Thymus (tissue), 11 donors: ENCODE measurements around the gene UBE2G2. TPM values are rescaled to one million over a fixed set of nuclear protein-coding genes. Genes with fewer than 3 reads are reported as not detected.

Experiments used
- DNase-seq, 9 donors: peaks; one replicate each; pipeline ENCODE4 v3.0.0-alpha.2; 2013; ENCODE audit warnings: low spot score in 9 of 9, low read depth in 6 of 9, missing footprints in 1 of 9
- H3K27ac ChIP-seq, 2 donors: one replicate each; pipeline ENCODE4 v1.5.1; 2013; ENCODE audit warnings: control low read depth in 1 of 2, low read depth in 1 of 2, low read length in 1 of 2, mild to moderate bottlenecking in 1 of 2, moderate library complexity in 1 of 2
- H3K27me3 ChIP-seq, 2 donors: one replicate each; pipeline ENCODE4 v1.5.1; 2013; ENCODE audit warnings: low read length in 1 of 2; ENCODE audit not compliant: control insufficient read depth in 2 of 2, insufficient read depth in 1 of 2
- H3K36me3 ChIP-seq, 2 donors: one replicate each; pipeline ENCODE4 v1.5.1; 2013; ENCODE audit warnings: low read length in 1 of 2, mild to moderate bottlenecking in 1 of 2, moderate library complexity in 1 of 2; ENCODE audit not compliant: control insufficient read depth in 2 of 2, insufficient read depth in 2 of 2
- H3K4me1 ChIP-seq, 2 donors: one replicate each; pipeline ENCODE4 v1.5.1; 2013; ENCODE audit warnings: low read length in 2 of 2; ENCODE audit not compliant: control insufficient read depth in 2 of 2, insufficient read depth in 2 of 2
- H3K4me3 ChIP-seq, 2 donors: one replicate each; pipeline ENCODE4 v1.5.1; 2013; ENCODE audit warnings: low read length in 2 of 2, control low read depth in 1 of 2, mild to moderate bottlenecking in 1 of 2
- H3K9me3 ChIP-seq, 2 donors: one replicate each; pipeline ENCODE4 v1.5.1; 2013; ENCODE audit warnings: low read length in 1 of 2, mild to moderate bottlenecking in 1 of 2; ENCODE audit not compliant: control insufficient read depth in 2 of 2, insufficient read depth in 1 of 2
- WGBS: extraction: QIAGEN DNeasy Blood & Tissue Kit; methylation state at CpG from one replicate; pipeline ENCODE4 v1.1.7; 2013; 5-methylcytosine and 5-hydroxymethylcytosine counted together
- polyA plus RNA-seq: library from polyadenylated mRNA; stranded (reverse); fragments of 200-250 nt; gene quantifications from one replicate; pipeline ENCODE4 v1.2.3, GENCODE V29; 2013
- total RNA-seq: library from RNA; stranded (reverse); fragments of 120-200 nt; gene quantifications from one replicate; pipeline ENCODE4 v1.2.4, GENCODE V29; 2013
- donor health status: healthy.

Gene UBE2G2
- total and polyA plus RNA-seq, 2 donors = 32.8 to 67.6 TPM

DNA sequence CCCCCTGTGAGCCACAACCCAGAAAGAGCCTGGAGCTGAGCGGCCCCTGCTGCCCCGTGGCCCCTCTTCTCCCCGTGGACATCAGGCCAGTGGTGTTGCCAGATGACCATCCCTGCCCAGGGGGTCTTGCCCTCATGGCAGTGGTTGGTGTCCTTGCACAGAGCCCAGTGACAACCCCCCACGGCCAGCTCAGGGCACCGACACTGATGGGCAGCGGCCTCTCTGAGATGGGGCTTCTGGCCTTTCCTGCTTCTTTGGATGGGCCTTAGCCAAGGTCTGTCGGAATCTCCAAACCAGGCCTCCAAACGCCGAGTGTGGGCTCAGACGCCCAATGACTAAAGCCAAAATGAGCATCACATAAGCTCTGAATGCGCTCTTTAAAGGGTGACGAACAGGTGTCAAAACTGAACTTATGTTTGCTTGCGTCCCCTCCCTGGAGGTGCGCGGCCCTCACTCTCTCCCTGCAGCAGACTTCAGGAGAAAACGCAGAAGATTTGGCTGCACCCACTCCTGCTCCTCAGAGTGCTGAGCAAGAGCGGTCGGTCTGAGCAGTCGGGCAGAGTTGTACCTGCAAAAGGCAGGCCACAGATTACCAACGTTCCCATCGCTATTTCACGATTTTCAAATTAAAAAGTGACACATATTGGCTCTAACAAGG is 41.9 kb downstream of the UBE2G2 start:
- Histone ChIP-seq H3K36me3 (no peaks in the 10 kb centered on the region), H3K9me3 (no peaks in the 10 kb centered on the region), H3K4me3 (no peak overlapping the region), H3K4me1 (no peaks in the 10 kb centered on the region), H3K27me3 (no peaks in the 10 kb centered on the region), H3K27ac (no peak overlapping the region)
- DNase-seq = no peak
- 94% methylated on average over 22 of the region's 22 CpGs for WGBS

DNA sequence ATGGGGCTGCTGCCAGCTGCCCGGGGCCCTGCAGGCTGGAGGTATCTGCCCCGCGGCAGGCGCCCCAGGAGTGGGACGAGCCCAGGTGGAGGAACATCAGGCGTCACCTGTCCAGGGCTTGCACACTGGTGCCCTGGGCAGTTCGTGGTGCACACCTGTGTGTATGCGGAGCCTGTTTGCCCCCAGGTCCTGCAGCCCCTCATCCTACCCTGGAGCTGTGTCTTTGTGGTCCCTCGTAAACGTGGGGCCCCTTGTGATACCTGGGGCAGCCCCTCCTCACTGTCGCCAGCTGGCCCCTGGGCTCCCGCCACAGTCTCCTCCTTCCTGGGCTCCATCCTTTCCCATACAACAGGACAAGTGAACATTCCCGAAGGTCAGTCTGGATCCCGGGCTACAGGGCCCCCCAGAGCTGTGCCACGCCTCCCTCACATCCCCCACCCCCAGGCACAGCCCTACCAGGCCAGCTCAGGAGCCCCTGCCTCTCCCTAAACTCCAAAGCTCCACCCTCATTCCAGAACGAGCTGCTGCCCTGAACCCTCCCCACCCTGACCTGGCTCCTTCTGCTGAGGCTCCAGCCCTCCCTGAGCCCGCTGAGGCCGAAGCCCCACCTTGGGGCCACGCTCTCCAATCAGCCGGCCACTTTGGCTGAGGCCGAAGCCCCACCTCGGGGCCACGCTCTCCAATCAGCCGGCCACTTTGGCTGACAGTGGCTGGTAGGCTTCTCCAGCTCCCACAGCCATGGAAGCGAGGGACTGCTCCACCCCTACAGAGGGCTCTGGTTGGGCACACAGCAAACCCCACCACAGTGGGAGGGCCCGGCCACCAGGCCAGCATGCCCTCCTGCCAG is 42.6 kb downstream of the UBE2G2 start:
- Histone ChIP-seq H3K27ac (no peak overlapping the region), H3K9me3 (no peaks in the 10 kb centered on the region), H3K27me3 (no peaks in the 10 kb centered on the region), H3K36me3 (no peaks in the 10 kb centered on the region), H3K4me1 (no peaks in the 10 kb centered on the region), H3K4me3 (no peak overlapping the region)
- DNase-seq = no peak
- 90% methylated on average over 26 of the region's 26 CpGs for WGBS

DNA sequence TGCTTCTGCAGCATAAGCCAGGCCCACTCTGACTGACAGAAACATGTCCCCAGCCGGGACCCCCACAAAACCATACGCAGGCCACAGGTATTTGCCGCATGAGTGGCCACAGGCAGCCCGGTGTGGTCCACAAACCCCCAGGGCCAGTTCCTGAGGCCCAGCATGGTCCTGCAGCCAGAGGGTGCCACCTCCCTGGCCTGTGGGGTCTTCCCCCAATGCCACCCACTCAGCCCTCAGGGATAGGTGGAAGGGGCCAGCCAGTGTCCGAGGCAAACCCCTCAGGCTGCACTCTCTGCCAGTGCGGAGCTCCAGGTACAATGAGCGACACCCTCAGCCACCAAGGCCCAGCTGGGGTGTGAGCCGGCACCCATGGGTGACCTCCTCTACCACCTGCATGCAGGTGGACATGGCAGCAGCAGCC is 43.5 kb downstream of the UBE2G2 start:
- Histone ChIP-seq H3K27me3 (no peaks in the 10 kb centered on the region), H3K9me3 (no peaks in the 10 kb centered on the region), H3K4me1 (no peaks in the 10 kb centered on the region), H3K36me3 (no peaks in the 10 kb centered on the region), H3K27ac (no peak overlapping the region), H3K4me3 (no peak overlapping the region)
- 97% methylated on average over 8 of the region's 8 CpGs for WGBS
- DNase-seq = no peak

DNA sequence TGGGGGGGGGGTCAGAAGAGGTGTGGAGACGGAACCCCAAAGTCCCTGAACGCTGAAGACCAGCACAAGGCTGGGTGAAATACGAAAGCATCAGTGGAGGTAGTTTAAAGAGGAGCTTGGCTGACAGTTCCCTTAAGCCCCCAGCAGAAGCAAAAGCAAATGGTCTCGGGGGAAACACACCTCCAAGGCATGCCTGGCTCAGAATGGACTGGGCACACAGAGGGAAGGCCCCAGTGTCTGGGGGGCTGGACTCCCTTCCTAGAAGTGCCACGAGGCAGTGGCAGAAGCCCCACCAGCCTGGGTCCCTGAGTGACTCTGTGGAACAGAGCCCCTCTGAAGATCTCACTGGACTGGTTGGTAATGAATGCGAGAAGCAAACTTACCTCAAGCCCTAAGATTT is 43.9 kb downstream of the UBE2G2 start:
- no peaks in the 10 kb centered on the region for H3K27me3 ChIP-seq

DNA sequence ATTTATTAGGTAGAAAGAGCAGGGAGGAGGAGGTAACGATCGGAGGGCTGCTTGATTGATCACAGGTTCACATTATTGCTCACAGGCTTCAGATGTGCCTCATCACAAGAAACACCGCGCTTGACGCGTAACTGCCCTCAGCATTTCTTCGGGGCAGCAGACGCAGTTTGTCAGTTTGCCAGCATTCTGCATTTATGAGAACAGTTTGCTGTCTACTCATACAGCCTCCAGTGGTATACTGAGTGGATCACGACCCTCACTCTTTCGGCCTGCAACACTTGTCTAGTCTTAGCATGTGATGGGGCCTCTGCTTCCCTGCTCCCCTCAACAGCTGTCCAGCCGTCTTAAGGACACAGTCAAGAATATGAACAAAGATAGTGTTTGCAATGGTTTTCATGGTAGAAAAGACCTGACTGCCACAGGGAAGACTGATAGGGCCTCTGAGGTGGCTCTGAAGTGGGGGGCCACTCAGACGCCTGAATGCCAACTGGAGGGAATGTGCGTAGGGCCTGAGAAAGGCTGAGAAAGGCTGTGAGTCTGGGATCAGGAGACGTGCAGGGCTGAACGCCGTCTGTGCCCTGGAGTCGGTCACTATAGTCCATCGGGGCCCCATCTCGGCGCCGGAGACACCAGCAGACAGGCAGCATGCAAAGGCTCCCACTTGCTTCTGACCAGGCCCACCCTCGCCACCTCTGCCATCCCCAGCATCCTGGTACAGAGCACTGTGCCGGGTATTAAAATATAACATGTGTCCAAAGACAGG is 45.0 kb downstream of the UBE2G2 start:
- Histone ChIP-seq H3K27me3 (no peaks in the 10 kb centered on the region), H3K9me3 (no peaks in the 10 kb centered on the region), H3K27ac (no peak overlapping the region), H3K4me3 (no peak overlapping the region), H3K36me3 (no peaks in the 10 kb centered on the region), H3K4me1 (no peaks in the 10 kb centered on the region)
- DNase-seq = no peak
- 91% methylated on average over 23 of the region's 23 CpGs for WGBS

More for the DNA sequence above, 43.9 kb downstream of the UBE2G2 start:
- no peaks in the 10 kb centered on the region for H3K4me1 ChIP-seq
- no peak for DNase-seq
- no peaks in the 10 kb centered on the region for H3K9me3 ChIP-seq
- no peak overlapping the region for H3K4me3 ChIP-seq
- no peaks in the 10 kb centered on the region for H3K36me3 ChIP-seq
- no peak overlapping the region for H3K27ac ChIP-seq
- whole genome bisulfite sequencing = 95% methylated on average over 6 of the region's 6 CpGs

DNA sequence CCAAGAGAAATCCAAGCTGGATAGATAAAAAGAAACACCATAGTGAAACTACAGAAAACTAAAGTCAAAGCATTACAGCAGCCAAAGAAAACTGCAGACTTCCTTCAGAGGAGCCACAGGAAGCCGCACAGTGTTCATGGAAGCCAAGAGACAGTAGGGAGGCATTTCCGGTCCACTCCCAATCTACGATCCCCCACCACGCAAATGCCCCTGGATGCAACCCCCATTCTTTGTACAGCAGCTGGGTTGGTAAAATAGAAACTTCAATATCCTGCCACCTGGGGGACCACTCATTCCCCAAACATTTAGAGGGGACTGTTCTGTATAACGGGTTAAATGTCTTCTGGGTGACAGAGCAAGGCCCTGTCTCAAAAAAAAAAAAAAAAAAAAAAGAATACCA is 46.4 kb downstream of the UBE2G2 start:
- 74% methylated on average over 5 of the region's 5 CpGs for WGBS
- no peak overlapping the region for H3K27ac ChIP-seq
- H3K27me3 ChIP-seq = peaks cover 0 to 11% of the 10 kb centered on the region in 2 donors
- no peaks in the 10 kb centered on the region for H3K4me1 ChIP-seq
- H3K4me3 ChIP-seq = no peak overlapping the region
- peak in 2 of 9 donors; percentile 15 to 28 for DNase-seq
- H3K36me3 ChIP-seq = no peaks in the 10 kb centered on the region
- H3K9me3 ChIP-seq = no peaks in the 10 kb centered on the region

DNA sequence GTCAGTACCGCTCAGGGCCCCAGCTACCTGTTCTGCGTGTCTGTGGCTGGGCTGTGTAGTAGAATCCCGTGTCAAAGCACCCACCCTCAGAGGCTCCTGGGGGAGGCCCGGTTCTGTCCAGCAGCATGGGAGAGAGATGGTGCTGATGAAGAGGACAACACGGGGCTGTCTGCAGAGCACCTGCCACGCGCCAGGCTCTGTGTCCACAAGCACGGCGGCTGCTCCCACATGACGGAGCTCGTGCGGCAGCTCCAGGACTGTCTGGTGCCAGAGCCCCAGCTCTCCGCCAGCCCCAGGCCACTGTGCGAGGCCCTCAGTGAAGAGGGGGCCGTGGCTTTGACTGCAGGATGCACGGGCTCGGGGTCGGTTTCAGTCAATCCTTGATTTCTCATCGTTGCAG is 48.3 kb downstream of the UBE2G2 start:
- H3K4me1 ChIP-seq = no peaks in the 10 kb centered on the region
- no peak for DNase-seq
- 89% methylated on average over 19 of the region's 19 CpGs for WGBS
- peaks cover 0 to 6% of the 10 kb centered on the region in 2 donors for H3K9me3 ChIP-seq
- peaks cover 2 to 29% of the 10 kb centered on the region in 2 donors for H3K27me3 ChIP-seq
- no peaks in the 10 kb centered on the region for H3K36me3 ChIP-seq
- no peak overlapping the region for H3K27ac ChIP-seq
- H3K4me3 ChIP-seq = no peak overlapping the region

DNA sequence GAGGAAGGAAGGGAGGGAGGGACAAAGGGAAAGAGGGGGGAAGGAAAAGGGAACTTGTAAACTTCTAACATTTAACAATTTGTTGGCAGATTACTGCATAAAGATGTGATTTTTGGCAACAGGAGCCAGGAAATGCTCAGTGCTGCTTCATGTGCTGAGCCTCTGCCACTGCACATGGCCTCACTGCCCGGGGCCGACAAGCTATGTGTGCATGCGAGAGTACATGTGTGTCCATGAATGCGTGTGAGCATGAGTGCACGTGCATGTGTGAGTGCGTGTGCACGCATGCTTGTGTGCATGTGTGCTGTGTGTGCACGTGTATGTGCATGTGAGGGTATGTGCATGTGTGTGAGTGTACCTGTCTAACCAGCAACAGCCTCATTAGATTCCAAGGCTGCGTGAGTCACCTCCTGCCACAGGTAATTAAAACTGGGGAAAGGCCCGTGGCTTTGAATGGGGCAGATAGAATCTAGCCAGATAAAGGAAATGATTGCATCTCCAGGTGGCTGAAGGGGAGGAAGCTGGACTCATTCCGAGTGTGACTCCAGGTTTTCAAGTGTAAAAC is 48.9 kb downstream of the UBE2G2 start:
- Histone ChIP-seq H3K36me3 (no peaks in the 10 kb centered on the region), H3K27me3 (peaks cover 2 to 32% of the 10 kb centered on the region in 2 donors), H3K27ac (no peak overlapping the region), H3K4me3 (no peak overlapping the region), H3K4me1 (no peaks in the 10 kb centered on the region), H3K9me3 (peaks cover 0 to 6% of the 10 kb centered on the region in 2 donors)
- 84% methylated on average over 11 of the region's 11 CpGs for WGBS
- no peak for DNase-seq
